Fibroblast of skin of left biceps (primary cell): ENCODE results near the gene METTL3.
A peak's percentile ranks its signal among the peaks of the same experiment; 100 is the strongest.
"Not testable (repeated sequence)": the region's sequence is repeated elsewhere in the genome, so short reads cannot be mapped to it uniquely, and the experiment has no call there.

Source experiments
- DNase-seq, 2 experiments: peaks; one replicate each; pipeline ENCODE4 v3.0.0-alpha.2; 2013; ENCODE audit warnings: low read depth in 2 of 2

Gene METTL3

DNA sequence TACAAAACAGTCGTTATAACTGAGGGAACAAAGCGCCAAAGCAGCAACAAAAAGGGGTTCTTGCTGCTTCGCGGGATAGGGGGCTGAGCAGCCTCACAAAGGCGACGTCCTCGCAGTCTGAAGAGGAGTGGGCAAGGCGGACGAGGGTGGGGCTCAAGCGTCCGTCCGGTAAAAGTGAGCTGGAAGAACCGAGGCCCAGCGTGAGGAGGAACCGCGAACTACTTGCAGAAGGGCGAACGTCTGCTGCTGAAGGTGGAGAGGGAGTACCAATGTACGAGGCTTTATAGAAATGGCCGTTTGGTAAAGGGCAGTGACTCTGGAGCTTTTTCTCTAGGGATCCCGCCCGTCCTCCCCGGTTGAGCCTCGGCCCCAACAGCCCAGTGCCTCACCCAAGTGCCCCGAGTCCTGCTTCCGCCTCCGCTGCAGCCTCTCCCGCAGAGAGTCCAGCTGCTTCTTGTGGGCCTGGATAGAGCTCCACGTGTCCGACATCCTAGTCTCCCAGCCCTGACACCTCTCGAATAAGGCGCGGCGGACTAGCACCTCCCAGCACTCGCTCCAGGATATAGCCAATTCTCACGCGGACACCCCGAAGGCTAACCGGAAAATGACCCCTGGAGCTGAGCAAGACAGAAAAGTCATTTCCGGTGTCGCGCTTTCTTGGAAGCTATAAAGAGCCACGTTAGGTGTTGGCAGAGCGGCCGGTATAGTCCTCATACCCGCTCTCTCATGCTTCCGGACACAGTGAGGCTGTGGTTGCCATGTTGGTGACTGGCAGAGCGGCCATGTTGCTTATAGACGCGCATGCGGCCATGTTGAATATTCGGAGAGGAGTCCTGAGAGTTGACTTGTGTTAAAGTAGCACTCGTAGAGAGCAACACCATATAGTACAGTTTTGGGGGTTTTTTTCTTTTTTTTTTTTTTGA is at the start of gene METTL3:
Gene METTL3, minus strand, starts transcription at position 606 of the 923 bp plus-strand sequence. Its CDS starts 117 bp downstream, at position 489.
- DNase-seq = peak; percentile 96 to 97

DNA sequence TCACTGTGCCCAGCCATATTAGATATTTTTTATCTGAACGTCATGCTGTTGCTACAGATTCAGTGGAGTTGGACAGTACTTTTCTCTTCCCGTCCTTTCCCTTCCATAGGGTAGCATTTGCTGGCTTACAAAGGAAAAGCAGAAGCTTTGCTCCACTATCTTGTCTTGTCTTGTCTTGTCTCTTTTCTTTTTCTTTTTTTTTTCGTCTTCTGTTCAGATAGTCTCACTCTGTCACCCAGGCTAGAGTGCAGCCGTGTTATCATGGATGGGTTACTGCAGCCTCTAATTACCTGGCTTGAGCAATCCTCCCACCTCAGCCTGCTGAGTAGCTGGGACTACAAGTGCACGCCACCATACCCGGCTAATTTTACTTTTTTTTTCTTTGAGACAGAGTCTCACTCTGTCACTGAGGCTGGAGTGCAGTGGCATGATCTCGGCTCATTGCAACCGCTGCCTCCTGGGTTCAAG is 47.6 kb upstream of the METTL3 start:
- DNase-seq = no peak

- peak; percentile 62 to 63 for DNase-seq
These were observed 46.2 kb upstream of the METTL3 start for GRCh38 chr14:21557084-21557901.

DNA sequence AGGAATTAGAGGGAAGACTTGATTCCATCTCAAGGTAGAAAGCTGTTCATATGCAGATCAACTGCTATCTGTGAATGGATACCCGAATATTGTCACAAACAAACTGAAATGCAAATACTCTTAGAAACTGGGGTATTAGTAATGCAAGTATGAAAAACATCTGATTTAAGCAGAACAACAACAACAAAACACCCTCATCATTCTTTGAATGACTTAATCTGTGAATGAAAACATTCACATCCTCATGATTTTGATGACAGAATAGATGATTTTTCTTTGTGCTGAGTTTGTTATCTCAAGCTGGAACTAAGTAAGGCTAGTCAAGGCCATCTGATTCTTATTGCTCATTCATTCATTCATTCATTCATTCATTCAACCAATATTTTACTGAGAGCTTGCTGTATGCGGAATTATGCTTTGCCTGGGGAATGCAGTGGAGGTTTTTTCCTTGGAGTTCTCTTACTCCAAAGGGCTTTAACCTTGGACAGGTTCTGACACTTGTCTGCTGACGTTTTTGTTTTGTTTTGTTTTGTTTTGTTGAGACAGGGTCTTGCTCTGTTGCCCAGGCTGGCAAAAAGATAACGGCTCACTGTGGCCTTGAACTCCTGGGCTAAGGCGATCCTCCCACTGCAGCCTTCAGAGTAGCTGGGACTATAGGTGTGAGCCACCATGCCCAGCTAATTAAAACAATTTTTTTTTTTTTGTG is 45.4 kb upstream of the METTL3 start:
- DNase-seq = no peak

DNA sequence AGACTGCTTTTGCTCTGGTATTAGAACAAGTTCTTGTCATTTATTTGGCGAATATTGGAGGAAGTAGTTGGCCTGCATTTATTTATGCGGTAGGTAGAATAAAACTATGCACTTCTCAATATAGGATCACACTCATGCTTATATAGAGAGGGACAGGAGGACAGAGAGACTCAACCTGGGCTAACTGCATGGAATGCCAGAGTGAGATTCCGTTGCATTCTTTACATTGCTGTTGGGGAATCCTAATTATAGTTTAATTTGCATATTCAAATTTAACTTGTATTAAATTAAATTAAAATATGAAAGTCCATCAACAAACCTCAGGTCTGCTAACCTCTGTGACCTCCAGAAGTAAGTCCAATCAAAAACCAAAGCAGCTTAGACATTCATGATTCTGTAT is 42.1 kb upstream of the METTL3 start:
- no peak for DNase-seq

DNA sequence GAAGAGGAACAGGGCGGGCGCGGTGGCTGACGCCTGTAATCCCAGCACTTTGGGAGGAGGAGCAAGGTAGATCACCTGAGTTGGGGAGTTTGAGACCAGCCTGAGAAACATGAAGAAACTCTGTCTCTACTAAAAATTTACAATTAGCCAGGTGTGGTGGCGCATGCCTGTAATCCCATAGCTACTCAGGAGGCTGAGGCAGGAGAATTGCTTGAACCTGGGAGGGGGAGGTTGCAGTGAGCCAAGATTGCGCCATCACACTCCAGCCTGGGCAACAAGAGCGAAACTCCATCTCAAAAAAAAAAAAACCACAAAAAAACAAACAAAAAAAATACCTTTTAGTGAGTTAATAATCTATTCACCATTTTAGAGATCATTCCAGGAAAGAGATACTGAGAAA is 33.4 kb upstream of the METTL3 start:
- not testable (repeated sequence) for DNase-seq

- DNase-seq = no peak
These were observed 32.8 kb upstream of the METTL3 start for GRCh38 chr14:21543963-21544362.

DNA sequence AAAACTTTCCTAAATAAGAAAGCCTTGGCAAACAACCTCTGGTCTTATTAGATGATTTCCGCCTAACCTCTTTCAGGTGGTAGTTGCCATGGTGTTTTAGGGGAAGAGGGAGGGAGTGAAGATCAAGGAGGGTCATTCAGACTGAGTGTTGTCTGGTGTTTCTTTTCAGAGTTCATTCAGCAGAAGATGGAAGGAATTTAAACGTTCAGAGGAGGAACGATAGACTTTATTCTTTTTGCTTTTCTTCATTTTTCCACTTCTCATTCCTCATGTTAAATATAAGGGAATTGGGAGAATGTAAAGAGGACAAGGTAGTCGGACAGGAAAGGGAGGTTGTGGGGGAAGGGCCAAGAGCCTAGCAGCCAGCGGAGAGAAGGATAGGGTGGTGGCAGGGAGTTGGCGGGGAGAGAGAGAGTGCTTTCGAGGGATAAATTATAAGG is 32.4 kb upstream of the METTL3 start:
- no peak for DNase-seq

DNA sequence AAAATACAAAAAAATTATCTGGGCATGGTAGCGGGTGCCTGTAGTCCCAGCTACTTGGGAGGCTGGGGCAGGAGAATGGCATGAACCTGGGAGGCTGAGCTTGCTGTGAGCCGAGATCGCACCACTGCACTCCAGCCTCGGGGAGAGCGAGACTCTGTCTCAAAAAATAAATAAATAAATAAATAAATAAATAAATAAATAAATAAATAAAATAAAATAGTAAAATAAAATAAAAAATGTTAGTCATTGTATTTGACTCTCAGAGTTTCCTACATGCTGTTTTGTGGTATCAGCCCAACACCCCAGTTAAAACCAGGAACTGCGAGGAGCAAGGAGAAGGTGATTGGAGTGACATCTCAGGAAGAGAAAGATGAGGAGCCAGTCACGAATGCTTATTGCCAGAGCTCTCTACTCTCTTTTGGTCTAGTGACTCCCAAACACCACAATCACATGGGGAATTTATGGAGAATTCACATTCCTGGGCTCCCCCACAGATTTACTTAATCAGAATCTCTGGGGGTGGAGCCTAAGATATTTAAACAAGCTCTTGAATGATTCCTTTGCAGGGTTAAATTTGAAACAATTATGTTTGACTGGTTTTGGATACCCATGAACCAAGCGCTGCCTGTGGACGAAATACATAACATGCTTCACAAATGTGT is 30.4 kb upstream of the METTL3 start:
- no peak for DNase-seq

DNA sequence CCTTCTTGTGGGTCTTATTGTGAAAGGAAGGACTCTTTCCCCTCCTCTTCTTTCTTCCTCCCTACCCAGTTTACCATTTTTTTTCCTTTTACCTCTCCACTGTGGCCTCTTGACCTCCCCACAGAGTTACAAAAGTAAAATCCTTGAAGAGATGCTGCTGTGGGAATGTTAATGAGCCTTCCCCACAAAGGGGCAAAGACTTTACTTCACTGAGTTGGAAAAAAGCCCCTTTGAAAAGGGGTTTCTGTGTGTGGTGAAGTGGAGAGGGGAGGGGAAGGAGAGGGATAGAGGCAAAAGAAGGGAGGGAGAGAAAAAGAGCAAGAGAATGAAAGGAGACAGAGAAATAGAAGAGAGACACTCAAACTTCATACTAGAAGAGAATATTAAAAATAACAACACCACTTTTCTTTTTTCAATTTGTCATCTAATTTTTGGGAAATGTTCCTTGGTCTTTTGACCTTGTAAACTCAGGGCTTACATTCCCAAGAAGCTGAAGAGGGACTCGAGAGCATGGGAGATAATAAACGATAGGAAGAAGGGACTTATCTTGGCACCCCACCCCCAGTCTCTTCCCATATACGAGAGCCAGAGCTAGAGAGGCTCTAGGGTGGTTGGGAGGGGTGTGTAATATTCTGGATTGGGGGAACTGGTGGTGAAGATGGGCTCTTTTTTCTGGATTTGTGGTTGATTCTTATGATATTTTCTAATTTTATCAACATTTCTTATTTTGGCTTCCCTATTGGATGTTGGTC is 28.2 kb upstream of the METTL3 start:
- DNase-seq = no peak

DNA sequence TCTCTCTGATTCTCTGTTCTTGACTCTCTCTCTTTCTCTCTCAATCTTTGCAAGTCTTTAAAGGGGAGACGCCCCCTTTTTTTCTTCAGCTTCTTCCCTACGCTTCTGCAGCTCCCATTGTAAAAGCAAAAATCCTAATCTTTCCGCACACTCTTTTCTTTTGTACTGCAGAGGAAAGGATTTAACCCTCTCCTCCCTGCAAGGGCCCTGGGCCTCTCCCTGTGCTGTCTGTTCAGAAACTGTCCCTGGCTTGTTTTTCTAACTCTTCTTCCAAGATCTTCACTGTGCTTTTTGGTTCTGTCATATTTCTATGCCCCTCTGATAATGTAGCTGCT is 25.9 kb upstream of the METTL3 start:
- no peak for DNase-seq

GRCh38 chr14:21536418-21537089 is 25.4 kb upstream of the METTL3 start:
- no peak for DNase-seq

- DNase-seq = no peak
These were observed 24.6 kb upstream of the METTL3 start for GRCh38 chr14:21535545-21536417.

- DNase-seq = no peak
These were observed 23.4 kb upstream of the METTL3 start for GRCh38 chr14:21534576-21534975.

DNA sequence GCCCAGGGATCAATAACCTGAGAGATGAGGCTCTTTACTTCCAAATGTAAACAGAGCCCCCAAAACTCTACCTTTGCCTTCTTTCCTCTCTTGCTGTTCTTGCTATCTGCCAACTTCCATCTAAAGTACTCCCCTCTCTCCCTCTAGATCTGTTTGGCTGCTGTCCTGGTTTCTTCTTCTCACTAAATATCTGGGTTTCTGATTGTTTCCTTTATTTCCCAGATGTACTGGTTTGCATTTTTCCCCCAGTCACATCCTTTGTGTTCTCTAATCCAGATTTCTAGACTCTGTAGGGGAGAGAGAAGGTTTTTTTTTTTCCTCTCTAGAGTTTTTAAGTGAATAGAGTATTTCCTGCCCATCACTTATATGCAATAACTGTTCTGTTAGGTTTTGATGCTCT is 22.2 kb upstream of the METTL3 start:
- DNase-seq = no peak

DNA sequence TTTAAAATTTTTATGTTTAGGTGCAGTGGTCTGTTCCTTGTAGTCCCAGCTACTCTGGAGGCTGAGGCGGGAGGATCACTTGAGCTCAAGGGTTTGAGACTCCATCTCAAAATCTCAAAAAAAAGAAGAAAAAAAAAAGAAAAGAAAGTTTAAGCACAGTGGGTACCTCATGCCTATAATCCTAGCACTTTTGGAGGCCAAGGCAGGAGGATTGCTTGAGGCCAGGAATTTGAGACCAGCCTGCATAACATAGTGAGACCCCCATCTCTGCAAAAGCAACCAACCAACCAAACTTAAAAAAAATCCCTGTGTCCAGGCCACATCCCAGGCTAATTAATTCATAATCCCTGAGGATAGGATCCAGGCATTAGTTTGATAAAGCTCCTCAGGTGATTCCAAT is 18.4 kb upstream of the METTL3 start:
- no peak for DNase-seq

DNA sequence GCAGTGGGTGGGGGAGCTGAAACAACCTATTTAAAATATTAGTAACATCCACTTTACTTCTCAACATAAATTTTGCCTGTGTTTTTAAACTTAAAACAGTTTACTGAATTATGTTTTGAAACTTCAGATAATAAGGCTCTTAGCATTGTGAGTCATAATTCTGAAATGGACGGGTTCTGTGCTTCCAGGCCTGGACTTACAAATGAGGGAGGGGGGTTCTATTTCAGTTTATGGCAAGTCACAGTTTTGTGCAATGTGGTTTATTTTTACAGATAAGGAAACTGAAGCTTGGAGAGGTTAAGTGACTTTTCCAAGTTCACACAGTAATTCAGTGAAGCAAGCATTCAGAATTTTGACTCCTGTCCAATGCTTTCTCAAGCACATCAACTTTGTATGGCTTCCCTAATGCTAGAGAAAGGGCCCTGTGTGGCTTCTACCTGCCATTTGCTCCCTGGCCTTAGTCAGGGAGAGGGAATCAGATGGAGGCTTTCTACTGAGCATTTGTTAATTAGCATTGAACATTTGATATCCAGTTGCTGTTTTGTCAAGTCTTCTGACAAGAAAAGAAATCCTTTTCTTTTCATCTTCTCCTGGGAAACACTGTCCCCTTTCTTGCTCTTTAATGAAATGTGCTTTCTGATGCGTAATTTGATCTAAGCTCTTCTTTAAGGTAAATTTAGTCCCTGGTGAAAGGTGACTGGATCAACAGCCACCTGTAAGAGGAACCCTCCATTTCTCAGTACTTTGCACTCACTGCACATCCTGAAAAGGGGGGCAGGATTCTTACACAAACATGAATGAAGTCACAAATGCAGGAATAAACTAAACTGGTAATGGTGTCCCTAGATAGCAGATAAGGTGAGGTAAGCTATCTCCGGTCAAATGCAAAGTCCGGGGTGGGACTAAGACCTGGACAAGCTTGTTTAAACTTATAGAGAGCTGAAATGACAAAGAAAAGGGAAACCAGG is 17.5 kb upstream of the METTL3 start:
- DNase-seq = no peak

DNA sequence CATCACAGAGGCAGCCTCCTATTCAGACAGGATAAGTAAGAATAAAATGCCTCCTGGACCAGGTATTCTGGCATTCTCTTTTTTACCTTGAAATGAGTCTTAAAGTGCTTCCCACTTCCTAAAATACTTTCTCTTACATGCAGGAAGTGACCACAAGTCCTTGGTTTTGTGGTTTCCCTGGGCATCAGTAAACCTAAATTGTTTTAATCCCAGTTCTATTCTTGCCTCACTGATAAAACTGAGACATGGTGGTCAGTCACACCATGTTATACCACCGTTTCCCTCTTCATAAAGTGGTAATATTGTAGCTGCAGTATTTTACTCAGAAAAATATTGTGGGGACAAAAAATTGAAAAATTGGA is 16.2 kb upstream of the METTL3 start:
- no peak for DNase-seq
